ENCODE measurements around the gene RETN.

GRCh38 chr19:7689165-7689564 lies 20.3 kb downstream of the RETN start:
- TF ChIP-seq, protein P1, sequence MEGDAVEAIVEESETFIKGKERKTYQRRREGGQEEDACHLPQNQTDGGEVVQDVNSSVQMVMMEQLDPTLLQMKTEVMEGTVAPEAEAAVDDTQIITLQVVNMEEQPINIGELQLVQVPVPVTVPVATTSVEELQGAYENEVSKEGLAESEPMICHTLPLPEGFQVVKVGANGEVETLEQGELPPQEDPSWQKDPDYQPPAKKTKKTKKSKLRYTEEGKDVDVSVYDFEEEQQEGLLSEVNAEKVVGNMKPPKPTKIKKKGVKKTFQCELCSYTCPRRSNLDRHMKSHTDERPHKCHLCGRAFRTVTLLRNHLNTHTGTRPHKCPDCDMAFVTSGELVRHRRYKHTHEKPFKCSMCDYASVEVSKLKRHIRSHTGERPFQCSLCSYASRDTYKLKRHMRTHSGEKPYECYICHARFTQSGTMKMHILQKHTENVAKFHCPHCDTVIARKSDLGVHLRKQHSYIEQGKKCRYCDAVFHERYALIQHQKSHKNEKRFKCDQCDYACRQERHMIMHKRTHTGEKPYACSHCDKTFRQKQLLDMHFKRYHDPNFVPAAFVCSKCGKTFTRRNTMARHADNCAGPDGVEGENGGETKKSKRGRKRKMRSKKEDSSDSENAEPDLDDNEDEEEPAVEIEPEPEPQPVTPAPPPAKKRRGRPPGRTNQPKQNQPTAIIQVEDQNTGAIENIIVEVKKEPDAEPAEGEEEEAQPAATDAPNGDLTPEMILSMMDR (IDR thresholded peaks at IDR 0.05) = no peak
- TF ChIP-seq POLR2A (IDR thresholded peaks at IDR 0.05) (no peak), POLR2AphosphoS5 (IDR thresholded peaks at IDR 0.05; ENCODE audit: insufficient read depth in 1 of 2, low read depth in 1 of 2) (no peak)
